ENCODE measurements around the gene XXYLT1. TPM values are rescaled to one million over a fixed set of nuclear protein-coding genes. Genes with fewer than 3 reads are reported as not detected.
"Not testable (repeated sequence)": the region's sequence is repeated elsewhere in the genome, so short reads cannot be mapped to it uniquely, and the experiment has no call there.

XXYLT1 gene
- total RNA-seq, 1 donor from 2014 or later: 10.5 TPM

DNA sequence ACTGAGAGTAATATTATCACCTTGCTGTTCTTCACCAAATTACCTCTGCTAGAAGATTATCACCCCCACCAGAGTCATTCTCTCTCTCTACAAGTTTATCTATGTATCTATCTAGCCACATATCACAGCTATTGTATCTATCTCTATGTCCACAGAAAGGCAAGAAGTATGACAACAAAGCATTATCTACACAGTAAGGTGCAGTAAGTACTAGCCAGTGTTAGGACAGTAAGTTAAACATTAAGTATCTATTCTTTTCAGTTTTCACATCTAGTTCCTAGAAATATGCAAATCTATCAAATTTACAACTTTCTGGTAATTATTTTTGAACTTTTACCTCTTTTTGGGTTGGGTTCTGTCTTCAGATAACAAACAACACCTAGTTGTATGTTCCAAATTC, 26.5 kb upstream of the XXYLT1 start:
- TF ChIP-seq, protein P1, sequence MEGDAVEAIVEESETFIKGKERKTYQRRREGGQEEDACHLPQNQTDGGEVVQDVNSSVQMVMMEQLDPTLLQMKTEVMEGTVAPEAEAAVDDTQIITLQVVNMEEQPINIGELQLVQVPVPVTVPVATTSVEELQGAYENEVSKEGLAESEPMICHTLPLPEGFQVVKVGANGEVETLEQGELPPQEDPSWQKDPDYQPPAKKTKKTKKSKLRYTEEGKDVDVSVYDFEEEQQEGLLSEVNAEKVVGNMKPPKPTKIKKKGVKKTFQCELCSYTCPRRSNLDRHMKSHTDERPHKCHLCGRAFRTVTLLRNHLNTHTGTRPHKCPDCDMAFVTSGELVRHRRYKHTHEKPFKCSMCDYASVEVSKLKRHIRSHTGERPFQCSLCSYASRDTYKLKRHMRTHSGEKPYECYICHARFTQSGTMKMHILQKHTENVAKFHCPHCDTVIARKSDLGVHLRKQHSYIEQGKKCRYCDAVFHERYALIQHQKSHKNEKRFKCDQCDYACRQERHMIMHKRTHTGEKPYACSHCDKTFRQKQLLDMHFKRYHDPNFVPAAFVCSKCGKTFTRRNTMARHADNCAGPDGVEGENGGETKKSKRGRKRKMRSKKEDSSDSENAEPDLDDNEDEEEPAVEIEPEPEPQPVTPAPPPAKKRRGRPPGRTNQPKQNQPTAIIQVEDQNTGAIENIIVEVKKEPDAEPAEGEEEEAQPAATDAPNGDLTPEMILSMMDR (IDR thresholded peaks at IDR 0.05; ENCODE audit: insufficient read depth, low read length, severe bottlenecking): no peak
- DNase-seq (ENCODE audit: low read depth): no peak
- Histone ChIP-seq H3K27me3 (ENCODE audit: control insufficient read depth, insufficient read depth, low read length) (no peaks in the 10 kb centered on the region), H3K4me3 (ENCODE audit: low read depth, low read length) (no peak overlapping the region), H3K36me3 (ENCODE audit: control insufficient read depth, insufficient read depth, low read length) (peaks cover 2% of the 10 kb centered on the region)
- no peak for FAIRE-seq

DNA sequence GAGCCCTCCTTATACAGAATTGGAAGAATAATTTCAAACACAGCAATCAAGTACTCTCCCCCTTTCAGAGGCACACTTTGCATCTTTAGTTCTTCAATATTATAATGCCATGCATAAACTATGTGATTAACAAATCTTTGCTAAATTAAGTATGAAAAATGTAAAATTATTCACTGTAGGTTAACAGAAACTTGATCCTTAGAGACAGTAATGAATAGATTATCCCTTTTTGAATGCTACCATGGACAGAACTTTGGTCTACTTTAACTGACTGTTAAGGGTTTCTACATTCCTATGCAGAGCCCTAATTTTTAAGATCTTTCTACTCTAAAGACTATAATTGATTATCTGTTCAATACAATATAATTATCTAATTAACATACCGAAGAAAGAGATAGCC, 25.7 kb upstream of the XXYLT1 start:
- DNase-seq (ENCODE audit: low read depth) (no peak), FAIRE-seq (no peak)

DNA sequence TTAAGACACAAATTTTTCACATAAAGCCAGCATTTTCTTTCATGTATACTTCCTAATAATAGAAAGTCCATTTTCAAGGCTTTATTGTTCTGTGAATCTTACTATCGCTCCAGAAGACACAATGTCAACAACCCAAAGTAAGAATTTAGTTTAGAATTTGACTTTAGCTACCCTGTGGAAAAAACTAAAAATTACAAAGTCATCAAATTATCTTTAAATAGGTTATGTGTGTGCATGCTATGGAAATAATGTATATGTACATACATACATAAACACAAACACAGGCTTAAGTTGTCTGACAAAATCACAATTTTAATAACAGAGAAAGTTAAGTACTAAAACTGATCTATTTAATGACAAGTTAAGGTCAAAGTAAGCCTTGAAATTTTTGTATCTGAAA, 20.2 kb upstream of the XXYLT1 start:
- no peak for FAIRE-seq
- Histone ChIP-seq H3K4me3 (ENCODE audit: low read depth, low read length) (no peak overlapping the region), H3K36me3 (ENCODE audit: control insufficient read depth, insufficient read depth, low read length) (peaks cover 1% of the 10 kb centered on the region), H3K27me3 (ENCODE audit: control insufficient read depth, insufficient read depth, low read length) (no peaks in the 10 kb centered on the region)
- TF ChIP-seq, protein P1 (IDR thresholded peaks at IDR 0.05; ENCODE audit: insufficient read depth, low read length, severe bottlenecking): no peak
- DNase-seq (ENCODE audit: low read depth): no peak

More for the DNA sequence above, 25.7 kb upstream of the XXYLT1 start:
- Histone ChIP-seq H3K36me3 (ENCODE audit: control insufficient read depth, insufficient read depth, low read length) (peaks cover 2% of the 10 kb centered on the region), H3K27me3 (ENCODE audit: control insufficient read depth, insufficient read depth, low read length) (no peaks in the 10 kb centered on the region), H3K4me3 (ENCODE audit: low read depth, low read length) (no peak overlapping the region)
- TF ChIP-seq, protein P1 (IDR thresholded peaks at IDR 0.05; ENCODE audit: insufficient read depth, low read length, severe bottlenecking): no peak

DNA sequence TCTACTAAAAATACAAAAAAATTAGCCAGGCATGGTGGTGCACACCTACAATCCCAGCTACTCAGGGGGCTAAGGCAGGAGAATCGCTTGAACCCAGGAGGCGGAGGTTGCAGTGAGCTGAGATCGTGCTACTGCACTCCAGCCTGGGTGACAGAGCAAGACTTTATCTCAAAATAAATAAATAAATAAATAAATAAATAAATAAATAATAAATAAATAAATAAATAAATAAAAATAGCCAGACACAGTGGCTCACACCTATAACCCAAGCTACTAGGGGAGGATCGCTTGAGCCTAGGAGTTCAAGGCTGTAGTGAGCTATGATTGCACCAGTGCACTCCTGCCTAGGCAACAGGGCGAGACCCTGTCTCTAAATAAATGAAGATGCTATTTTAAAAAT, 19.7 kb upstream of the XXYLT1 start:
- H3K27me3 ChIP-seq (ENCODE audit: control insufficient read depth, insufficient read depth, low read length); DNase-seq (ENCODE audit: low read depth); FAIRE-seq; H3K4me3 ChIP-seq (ENCODE audit: low read depth, low read length); H3K36me3 ChIP-seq (ENCODE audit: control insufficient read depth, insufficient read depth, low read length): not testable (repeated sequence)

DNA sequence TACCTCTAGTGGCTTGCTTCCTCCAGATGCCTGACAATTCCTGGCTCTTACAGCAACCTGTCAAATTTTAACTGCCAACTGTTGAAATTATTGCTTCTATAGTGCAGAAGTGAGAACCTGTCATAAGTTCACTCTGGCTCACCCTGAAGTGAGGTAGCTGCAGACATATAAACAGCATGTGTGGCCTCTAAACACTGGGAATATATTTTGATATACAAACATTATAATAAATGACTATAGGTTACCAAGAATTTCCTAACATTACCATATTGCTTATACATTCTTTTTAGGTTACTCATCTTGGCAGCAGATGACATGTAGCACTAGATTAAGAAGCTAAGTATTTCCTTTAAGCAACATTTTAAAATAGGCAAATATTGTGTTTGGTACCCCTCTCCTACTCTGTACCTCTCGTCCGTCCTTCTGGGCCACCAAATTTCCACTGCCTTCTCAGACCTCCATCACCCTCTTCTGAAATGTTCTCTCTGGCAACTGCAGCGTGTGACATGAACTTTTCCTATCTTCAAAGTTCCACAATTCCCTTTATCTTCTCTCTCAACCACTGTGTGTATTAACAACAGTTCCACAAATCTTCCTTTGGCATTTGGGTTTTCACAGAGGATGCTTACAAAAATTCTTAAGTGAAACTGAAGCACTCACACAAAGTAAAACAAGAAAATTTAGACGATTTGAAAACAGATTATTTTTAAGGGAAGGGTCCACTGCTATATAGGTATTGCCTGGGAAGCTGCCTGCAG, 15.3 kb upstream of the XXYLT1 start:
- peaks cover 4% of the 10 kb centered on the region for H3K36me3 ChIP-seq (ENCODE audit: control insufficient read depth, insufficient read depth, low read length)
- DNase-seq (ENCODE audit: low read depth) (peak; percentile 65), FAIRE-seq (no peak)
- TF ChIP-seq, protein P1 (IDR thresholded peaks at IDR 0.05; ENCODE audit: insufficient read depth, low read length, severe bottlenecking): no peak
- no peak overlapping the region for H3K4me3 ChIP-seq (ENCODE audit: low read depth, low read length)
- no peaks in the 10 kb centered on the region for H3K27me3 ChIP-seq (ENCODE audit: control insufficient read depth, insufficient read depth, low read length)

DNA sequence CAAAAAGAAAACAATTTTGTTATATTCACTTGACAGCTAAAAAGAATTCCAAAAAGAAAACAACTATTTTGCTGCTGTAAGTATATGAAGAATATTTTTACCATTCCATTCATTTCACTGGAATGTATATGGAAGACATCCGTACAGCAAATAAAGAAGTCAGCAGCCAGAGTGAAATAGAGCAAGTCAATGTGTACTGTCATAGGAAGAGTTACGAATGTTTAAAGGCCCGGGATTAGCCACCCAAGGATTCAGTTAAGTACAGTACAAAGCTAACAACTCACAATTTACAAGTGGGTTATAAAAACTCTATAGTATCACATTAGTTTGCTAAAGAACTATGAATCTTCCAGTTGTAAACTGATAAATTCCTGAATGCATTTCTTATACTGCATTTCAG, 14.4 kb upstream of the XXYLT1 start:
- TF ChIP-seq, protein P1 (IDR thresholded peaks at IDR 0.05; ENCODE audit: insufficient read depth, low read length, severe bottlenecking): no peak
- no peak overlapping the region for H3K4me3 ChIP-seq (ENCODE audit: low read depth, low read length)
- no peaks in the 10 kb centered on the region for H3K27me3 ChIP-seq (ENCODE audit: control insufficient read depth, insufficient read depth, low read length)
- FAIRE-seq (no peak), DNase-seq (ENCODE audit: low read depth) (no peak)
- peaks cover 4% of the 10 kb centered on the region for H3K36me3 ChIP-seq (ENCODE audit: control insufficient read depth, insufficient read depth, low read length)
